GM21367 (cell line): ENCODE measurements around the gene NR3C2.
"Not testable (repeated sequence)": the region's sequence is repeated elsewhere in the genome, so short reads cannot be mapped to it uniquely, and the experiment has no call there.

ENCODE experiments used
- ATAC-seq: cut with Tn5 transposase; IDR thresholded peaks from one replicate; pipeline ENCODE4 v1.9.1; 2021; ENCODE audit not compliant: unreplicated experiment

NR3C2 gene

DNA sequence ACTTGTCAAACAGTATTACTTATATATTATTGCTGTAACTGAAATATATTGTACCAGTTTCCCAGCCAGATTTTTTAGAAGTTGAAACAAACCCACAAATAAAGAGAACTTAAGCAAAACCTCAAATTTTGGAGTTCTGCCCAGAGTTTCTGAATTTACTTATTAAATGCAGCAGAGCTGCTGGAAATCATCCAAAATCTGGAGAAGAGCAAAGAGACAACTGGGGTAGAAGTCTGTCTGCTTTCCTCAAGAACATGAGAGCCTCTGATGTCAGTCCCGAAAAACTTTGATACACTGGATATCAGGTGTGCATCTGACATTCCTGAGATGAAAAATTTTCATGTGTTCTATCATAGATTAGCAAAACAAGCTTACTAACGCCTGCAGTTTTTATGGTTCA lies 325.9 kb downstream of the NR3C2 start:
- no peak for ATAC-seq

GRCh38 chr4:148114436-148114835 lies 327.8 kb downstream of the NR3C2 start:
- no peak for ATAC-seq

- no peak for ATAC-seq
Observed at GRCh38 chr4:148112231-148112982, 329.8 kb downstream of the NR3C2 start.

GRCh38 chr4:148110169-148110568 lies 332.0 kb downstream of the NR3C2 start:
- no peak for ATAC-seq

- no peak for ATAC-seq
Observed at GRCh38 chr4:148109216-148109615, 333.0 kb downstream of the NR3C2 start.

- no peak for ATAC-seq
Observed at GRCh38 chr4:148108766-148109165, 333.4 kb downstream of the NR3C2 start.

- ATAC-seq: no peak
Observed at GRCh38 chr4:148103597-148104355, 338.4 kb downstream of the NR3C2 start.

DNA sequence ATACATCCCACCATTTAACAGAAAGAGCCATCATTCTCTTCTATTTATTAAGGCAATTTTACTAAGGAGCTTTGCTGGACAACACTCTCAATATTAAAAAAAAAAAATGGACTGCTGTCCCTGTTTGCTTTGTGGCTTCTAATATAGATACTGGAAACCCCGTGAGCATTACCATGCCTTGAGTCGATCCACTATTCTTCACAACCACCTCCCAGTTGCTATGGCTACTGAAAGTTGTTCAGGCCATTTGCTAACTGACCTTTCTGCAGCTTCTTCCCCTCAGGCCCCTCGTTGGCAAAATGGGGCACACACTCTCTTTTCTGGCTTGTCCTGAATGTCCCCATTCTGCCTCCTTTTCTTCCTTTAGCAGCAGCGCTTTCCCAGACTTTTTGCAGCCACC lies 340.4 kb downstream of the NR3C2 start:
- no peak for ATAC-seq

GRCh38 chr4:148101235-148101634 lies 341.0 kb downstream of the NR3C2 start:
- ATAC-seq: no peak

- ATAC-seq: no peak
Observed at GRCh38 chr4:148097801-148098200, 344.4 kb downstream of the NR3C2 start.

DNA sequence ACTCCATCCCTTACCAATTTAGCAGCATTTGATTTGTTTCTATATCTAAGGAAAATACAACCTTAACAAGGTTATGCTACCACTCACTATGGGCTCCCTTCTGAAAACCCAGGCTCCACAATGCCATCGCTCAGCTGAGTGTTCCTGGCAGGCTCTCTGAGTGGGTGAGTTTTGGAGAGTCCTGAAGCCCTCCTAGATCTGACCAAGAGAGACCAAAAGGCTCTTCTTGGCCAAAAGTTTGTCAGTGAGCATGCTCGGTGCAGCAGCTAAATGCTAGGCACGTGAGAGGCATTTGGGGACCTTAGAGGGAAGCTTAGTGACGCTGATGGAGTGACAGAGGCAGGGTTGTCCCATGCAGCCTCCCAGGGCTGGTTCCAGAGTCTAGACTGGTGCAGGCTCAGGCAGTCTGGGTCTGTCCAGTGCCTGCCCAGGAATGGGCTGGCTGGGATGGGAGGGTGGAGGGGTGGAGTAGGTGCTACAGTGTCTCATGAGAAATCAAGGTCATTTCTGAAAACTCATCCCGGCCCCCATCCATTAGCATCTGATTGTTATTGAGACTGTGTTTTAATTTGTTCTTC lies 346.8 kb downstream of the NR3C2 start:
- no peak for ATAC-seq

- ATAC-seq: no peak
Observed at GRCh38 chr4:148094149-148094548, 348.1 kb downstream of the NR3C2 start.

DNA sequence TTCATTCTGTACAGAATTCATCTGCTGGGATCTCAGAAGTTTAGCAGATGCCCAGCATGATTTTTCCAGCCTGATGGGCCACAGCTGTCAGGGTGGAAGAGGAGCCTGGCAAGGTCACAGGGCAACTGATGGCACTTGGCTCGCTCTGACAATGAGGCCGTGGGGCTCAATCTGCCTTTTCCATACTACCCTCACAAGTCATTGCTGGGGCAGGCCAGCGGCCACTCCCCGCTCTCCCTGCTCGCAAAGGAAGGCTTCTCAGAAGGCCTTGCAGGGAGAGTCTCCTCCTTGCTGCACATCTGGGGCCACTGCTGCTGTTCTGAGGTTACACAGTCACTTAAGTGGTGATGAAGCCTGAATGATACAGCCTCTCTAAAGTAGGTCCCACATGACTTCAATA lies 349.1 kb downstream of the NR3C2 start:
- ATAC-seq: no peak

GRCh38 chr4:148092316-148093014 lies 349.7 kb downstream of the NR3C2 start:
- ATAC-seq: no peak

GRCh38 chr4:148091896-148092295 lies 350.3 kb downstream of the NR3C2 start:
- ATAC-seq: no peak

DNA sequence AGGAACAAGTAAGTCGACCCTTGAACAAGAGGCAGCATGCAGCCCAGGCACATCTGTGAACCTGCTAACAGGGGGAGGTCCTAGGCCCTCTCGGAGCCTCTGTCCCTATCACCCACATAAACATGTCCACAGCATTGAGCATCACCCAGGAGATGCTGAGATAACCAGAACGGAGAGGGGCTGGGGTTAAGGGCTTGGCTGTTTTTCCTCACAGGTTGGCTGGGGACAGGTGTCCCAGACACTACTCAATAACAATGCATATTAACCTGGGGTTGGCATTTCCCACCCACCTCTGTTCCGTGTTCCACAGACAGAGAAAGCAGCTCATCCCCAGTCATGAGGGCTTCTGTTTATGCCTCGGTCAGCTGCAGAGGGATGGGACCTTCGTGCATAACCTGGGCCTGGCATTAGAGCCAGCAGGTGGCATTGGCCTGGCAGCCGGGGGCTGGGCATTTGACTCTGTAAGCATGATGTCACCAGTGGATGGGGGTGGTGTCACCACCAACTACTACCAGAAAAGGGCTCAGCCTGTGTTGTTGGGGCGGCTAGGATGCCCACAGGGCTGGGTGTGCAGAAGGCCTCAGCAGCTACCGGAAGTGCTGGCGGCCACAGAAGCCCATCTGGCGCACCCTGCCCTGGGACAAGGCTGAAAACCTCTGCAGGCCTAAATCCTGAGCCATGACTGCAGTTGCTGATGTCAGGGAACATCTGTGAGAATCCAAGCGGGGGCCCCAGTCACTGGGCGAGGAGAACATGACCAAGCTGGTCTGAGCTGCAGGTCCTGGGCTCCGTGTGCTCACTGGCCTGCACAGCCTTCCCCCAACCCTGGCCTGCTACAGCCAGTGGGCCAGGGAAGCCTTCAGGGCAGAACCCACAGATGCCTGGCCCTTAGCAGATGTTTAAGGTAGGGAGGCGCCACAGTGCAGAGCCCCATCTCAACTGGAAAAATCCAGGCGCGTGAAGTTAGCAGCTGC lies 351.4 kb downstream of the NR3C2 start:
- ATAC-seq: no peak

DNA sequence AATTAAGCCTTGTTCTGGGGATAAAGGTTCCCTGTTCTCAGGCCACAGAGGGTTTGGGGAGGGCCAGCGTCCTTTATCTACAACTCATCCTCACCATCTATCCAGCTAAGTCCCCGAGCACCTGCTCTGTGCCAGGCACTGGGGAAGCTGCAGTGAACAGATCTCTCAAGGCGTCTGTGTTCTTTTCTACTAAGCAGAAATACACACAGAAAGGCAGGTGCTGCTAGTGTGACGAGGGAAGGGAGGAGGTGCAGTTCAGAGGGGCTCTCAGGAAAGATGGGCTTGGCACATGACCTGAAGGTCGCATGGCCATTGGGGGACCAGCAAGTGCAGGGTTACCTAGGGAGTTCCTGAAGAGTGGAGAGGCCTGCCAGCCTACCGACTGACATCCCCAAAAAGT lies 352.2 kb downstream of the NR3C2 start:
- no peak for ATAC-seq

DNA sequence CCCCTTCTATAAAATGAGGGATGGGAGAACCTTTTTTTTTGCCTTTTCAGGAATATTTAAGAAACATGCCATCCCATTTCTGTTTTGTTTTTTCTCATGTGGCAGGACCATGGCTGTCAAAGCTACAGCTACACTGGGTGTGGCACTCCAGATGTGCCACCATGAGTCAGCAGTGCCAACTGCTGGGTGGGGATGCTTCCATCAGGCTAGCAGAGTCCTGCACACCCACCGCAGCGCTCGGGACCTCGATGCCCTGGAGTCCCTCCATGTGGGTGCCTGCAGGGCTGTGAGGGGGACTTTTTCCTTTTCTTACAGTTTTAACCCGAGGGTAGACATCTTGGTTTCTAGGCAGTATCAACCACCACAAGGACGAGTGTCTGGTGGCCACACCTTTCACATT lies 352.6 kb downstream of the NR3C2 start:
- no peak for ATAC-seq

DNA sequence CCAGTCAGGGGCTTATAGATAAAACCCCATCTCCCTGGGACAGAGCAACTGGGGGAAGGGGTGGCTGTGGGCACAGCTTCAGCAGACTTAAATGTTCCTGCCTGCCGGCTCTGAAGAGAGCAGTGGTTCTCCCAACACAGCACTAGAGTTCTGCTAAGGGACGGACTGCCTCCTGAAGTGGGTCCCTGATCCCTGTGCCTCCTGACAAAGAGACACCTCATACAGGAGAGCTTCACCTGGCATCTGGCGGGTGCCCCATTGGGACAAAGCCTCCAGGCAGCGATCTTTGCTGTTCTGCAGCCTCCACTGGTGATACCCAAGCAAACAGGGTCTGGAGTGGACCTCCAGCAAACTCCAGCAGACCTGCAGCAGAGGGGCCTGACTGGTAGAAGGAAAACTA lies 359.1 kb downstream of the NR3C2 start:
- ATAC-seq: not testable (repeated sequence)

DNA sequence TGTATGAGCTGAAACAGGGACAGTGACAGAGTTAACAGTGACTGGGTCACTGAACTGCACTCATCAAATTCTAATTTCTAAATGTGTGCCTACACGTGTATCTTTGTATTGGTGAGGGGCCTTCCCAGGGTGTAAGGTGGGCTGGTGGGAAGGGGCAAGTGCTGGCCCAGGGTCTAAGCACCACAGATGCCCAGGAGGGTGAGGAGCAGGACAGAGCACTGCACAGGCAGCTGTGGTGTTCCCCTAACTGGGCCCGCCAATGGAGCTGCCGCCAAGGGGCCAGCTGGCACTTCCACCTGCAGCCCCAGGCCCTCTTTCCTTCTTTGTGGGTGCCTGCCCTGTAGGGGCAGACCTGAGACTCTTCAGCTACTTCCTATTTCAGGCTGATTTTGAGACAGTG lies 360.5 kb downstream of the NR3C2 start:
- no peak for ATAC-seq
